PFSK-1 (cell line): ENCODE data around the gene MFSD2A.

Source experiments
- FOXP2 ChIP-seq: optimal IDR thresholded peaks from 2 replicates; pipeline ENCODE3; 2011; ENCODE audit warnings: borderline replicate concordance, control low read depth, inconsistent platforms; ENCODE audit not compliant: insufficient read depth; ENCODE audit errors: extremely low read length, extremely low read depth
- POLR2AphosphoS5 ChIP-seq: IDR thresholded peaks from 2 replicates; pipeline ENCODE4 v1.6.1; 2012; ENCODE audit warnings: low read depth, mild to moderate bottlenecking, control low read depth, low read length, moderate library complexity
- SIN3A ChIP-seq: IDR thresholded peaks from 2 replicates; pipeline ENCODE4 v1.6.1; 2012; ENCODE audit warnings: mild to moderate bottlenecking, low read length, moderate library complexity, borderline replicate concordance; ENCODE audit not compliant: insufficient read depth
- TAF1 ChIP-seq: IDR thresholded peaks from 2 replicates; pipeline ENCODE4 v1.6.1; 2012; ENCODE audit warnings: low read length, control low read depth, borderline replicate concordance; ENCODE audit not compliant: insufficient read depth
- TF ChIP-seq, protein P1 (sequence below), 2 experiments: IDR thresholded peaks; 2 replicates each; pipeline versions ENCODE4 v1.6.1 to v1.8.0; 2011 to 2012; ENCODE audit warnings: low read depth in 2 of 2, low read length in 2 of 2, control low read depth in 1 of 2, inconsistent platforms in 1 of 2, mild to moderate bottlenecking in 1 of 2, moderate library complexity in 1 of 2; ENCODE audit not compliant: insufficient read depth in 1 of 2

Gene MFSD2A

GRCh38 chr1:39995973-39996393 lies 41.0 kb downstream of the MFSD2A start:
- TF ChIP-seq FOXP2: no peak
- no peak for TF ChIP-seq SIN3A
- no peak for TF ChIP-seq POLR2AphosphoS5
- TF ChIP-seq TAF1: no peak
- TF ChIP-seq, protein P1, sequence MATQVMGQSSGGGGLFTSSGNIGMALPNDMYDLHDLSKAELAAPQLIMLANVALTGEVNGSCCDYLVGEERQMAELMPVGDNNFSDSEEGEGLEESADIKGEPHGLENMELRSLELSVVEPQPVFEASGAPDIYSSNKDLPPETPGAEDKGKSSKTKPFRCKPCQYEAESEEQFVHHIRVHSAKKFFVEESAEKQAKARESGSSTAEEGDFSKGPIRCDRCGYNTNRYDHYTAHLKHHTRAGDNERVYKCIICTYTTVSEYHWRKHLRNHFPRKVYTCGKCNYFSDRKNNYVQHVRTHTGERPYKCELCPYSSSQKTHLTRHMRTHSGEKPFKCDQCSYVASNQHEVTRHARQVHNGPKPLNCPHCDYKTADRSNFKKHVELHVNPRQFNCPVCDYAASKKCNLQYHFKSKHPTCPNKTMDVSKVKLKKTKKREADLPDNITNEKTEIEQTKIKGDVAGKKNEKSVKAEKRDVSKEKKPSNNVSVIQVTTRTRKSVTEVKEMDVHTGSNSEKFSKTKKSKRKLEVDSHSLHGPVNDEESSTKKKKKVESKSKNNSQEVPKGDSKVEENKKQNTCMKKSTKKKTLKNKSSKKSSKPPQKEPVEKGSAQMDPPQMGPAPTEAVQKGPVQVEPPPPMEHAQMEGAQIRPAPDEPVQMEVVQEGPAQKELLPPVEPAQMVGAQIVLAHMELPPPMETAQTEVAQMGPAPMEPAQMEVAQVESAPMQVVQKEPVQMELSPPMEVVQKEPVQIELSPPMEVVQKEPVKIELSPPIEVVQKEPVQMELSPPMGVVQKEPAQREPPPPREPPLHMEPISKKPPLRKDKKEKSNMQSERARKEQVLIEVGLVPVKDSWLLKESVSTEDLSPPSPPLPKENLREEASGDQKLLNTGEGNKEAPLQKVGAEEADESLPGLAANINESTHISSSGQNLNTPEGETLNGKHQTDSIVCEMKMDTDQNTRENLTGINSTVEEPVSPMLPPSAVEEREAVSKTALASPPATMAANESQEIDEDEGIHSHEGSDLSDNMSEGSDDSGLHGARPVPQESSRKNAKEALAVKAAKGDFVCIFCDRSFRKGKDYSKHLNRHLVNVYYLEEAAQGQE (IDR thresholded peaks at IDR 0.05; ENCODE audit: insufficient read depth in 1 of 2, low read depth in 2 of 2, low read length in 2 of 2): no peak

GRCh38 chr1:39996396-39997004 lies 41.6 kb downstream of the MFSD2A start:
- no peak for TF ChIP-seq FOXP2
- TF ChIP-seq, protein P1 (IDR thresholded peaks at IDR 0.05; ENCODE audit: insufficient read depth in 1 of 2, low read depth in 2 of 2, low read length in 2 of 2): no peak
- TF ChIP-seq TAF1: no peak
- no peak for TF ChIP-seq SIN3A
- TF ChIP-seq POLR2AphosphoS5: no peak

GRCh38 chr1:40001456-40001855 lies 46.5 kb downstream of the MFSD2A start:
- TF ChIP-seq, protein P1 (IDR thresholded peaks at IDR 0.05; ENCODE audit: insufficient read depth in 1 of 2, low read depth in 2 of 2, low read length in 2 of 2): no peak

DNA sequence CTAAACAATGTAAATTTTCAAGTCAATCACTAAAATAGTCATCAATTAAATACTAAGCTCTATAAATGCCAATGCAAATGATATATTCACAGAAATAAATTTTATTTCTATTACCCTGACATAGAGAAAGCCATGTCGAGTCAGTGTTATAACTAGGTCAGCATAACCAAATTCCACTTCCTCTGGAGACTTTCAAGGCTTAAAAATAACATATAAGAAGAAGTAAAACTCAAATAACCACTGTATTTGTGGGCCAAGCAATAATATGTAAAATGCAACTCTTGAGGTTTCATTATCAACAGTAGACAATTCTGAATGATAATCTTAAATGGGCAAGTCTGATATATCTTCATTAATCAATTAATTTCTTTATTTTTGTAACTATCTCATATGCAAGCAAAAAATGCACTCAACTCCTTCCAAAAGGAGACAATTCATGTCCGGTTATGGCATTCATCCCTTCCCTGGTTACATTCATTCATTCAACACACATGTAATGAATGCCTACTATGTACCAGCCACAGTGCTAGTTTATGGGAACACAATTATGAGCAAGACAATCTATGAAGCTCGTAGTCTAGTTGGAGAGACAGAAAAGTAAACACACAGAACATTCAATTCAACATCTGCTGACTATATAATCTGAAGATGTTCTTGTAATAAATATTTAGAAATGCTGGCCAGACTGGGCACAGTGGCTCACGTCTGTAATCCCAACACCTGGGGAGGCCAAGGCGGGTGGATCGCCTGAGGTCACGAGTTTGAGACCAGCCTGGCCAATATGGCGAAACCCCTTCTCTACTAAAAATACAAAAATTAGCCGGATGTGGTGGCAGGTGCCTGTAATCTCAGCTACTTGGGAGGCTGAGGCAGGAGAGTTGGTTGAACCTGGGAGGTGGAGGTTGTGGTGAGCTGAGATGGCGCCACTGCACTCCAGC lies 48.5 kb downstream of the MFSD2A start:
- no peak for TF ChIP-seq FOXP2
- TF ChIP-seq, protein P1 (IDR thresholded peaks at IDR 0.05; ENCODE audit: insufficient read depth in 1 of 2, low read depth in 2 of 2, low read length in 2 of 2): no peak
